ENCODE data around the gene NSUN5. TPM values are rescaled to one million over a fixed set of nuclear protein-coding genes. Genes with fewer than 3 reads are reported as not detected.

NSUN5 gene
- total RNA-seq, 1 donor from 2014 or later: 36.8 TPM

GRCh38 chr7:73345538-73345937 is 36.9 kb upstream of the NSUN5 start:
- Mint-ChIP-seq H3K9me3 (ENCODE audit: low read depth) (no peaks in the 10 kb centered on the region), H3K4me1 (ENCODE audit: low read depth) (peaks cover 33% of the 10 kb centered on the region), H3K36me3 (ENCODE audit: insufficient read depth) (no peaks in the 10 kb centered on the region), H3K27me3 (no peaks in the 10 kb centered on the region), H3K4me3 (ENCODE audit: low read depth) (no peak overlapping the region), H3K27ac (peak overlapping the region; percentile 66)
- no peak for DNase-seq (ENCODE audit: low spot score, unreplicated experiment)
- no peak for TF ChIP-seq CTCF (IDR thresholded peaks at IDR 0.05; ENCODE audit: unreplicated experiment)

GRCh38 chr7:73343671-73344380 is 35.2 kb upstream of the NSUN5 start:
- no peak overlapping the region for H3K4me3 Mint-ChIP-seq (ENCODE audit: low read depth)
- no peak for DNase-seq (ENCODE audit: low spot score, unreplicated experiment)
- peaks cover 3% of the 10 kb centered on the region for H3K27me3 Mint-ChIP-seq
- H3K4me1 Mint-ChIP-seq (ENCODE audit: low read depth): peaks cover 33% of the 10 kb centered on the region
- H3K9me3 Mint-ChIP-seq (ENCODE audit: low read depth): no peaks in the 10 kb centered on the region
- no peak for TF ChIP-seq CTCF (IDR thresholded peaks at IDR 0.05; ENCODE audit: unreplicated experiment)
- no peaks in the 10 kb centered on the region for H3K36me3 Mint-ChIP-seq (ENCODE audit: insufficient read depth)
- H3K27ac Mint-ChIP-seq: peak overlapping the region; percentile 71

- no peaks in the 10 kb centered on the region for H3K36me3 Mint-ChIP-seq (ENCODE audit: insufficient read depth)
- H3K4me3 Mint-ChIP-seq (ENCODE audit: low read depth): no peak overlapping the region
- peak; percentile 53 for TF ChIP-seq CTCF (IDR thresholded peaks at IDR 0.05; ENCODE audit: unreplicated experiment)
- no peak for DNase-seq (ENCODE audit: low spot score, unreplicated experiment)
- peak overlapping the region; percentile 78 for H3K27ac Mint-ChIP-seq
- H3K27me3 Mint-ChIP-seq: peaks cover 3% of the 10 kb centered on the region
- H3K9me3 Mint-ChIP-seq (ENCODE audit: low read depth): no peaks in the 10 kb centered on the region
- H3K4me1 Mint-ChIP-seq (ENCODE audit: low read depth): peaks cover 33% of the 10 kb centered on the region
These were observed 34.0 kb upstream of the NSUN5 start for GRCh38 chr7:73342645-73343044.

- no peak for TF ChIP-seq CTCF (IDR thresholded peaks at IDR 0.05; ENCODE audit: unreplicated experiment)
- Mint-ChIP-seq H3K27me3 (peaks cover 3% of the 10 kb centered on the region), H3K4me3 (ENCODE audit: low read depth) (no peak overlapping the region), H3K36me3 (ENCODE audit: insufficient read depth) (no peaks in the 10 kb centered on the region), H3K27ac (peak overlapping the region; percentile 7), H3K9me3 (ENCODE audit: low read depth) (no peaks in the 10 kb centered on the region), H3K4me1 (ENCODE audit: low read depth) (peaks cover 34% of the 10 kb centered on the region)
- DNase-seq (ENCODE audit: low spot score, unreplicated experiment): no peak
These were observed 33.3 kb upstream of the NSUN5 start for GRCh38 chr7:73341877-73342276.

GRCh38 chr7:73340514-73340913 is 31.9 kb upstream of the NSUN5 start:
- peaks cover 3% of the 10 kb centered on the region for H3K27me3 Mint-ChIP-seq
- no peak for TF ChIP-seq CTCF (IDR thresholded peaks at IDR 0.05; ENCODE audit: unreplicated experiment)
- no peaks in the 10 kb centered on the region for H3K36me3 Mint-ChIP-seq (ENCODE audit: insufficient read depth)
- H3K9me3 Mint-ChIP-seq (ENCODE audit: low read depth): no peaks in the 10 kb centered on the region
- peak overlapping the region; percentile 80 for H3K27ac Mint-ChIP-seq
- H3K4me1 Mint-ChIP-seq (ENCODE audit: low read depth): peaks cover 31% of the 10 kb centered on the region
- DNase-seq (ENCODE audit: low spot score, unreplicated experiment): no peak
- no peak overlapping the region for H3K4me3 Mint-ChIP-seq (ENCODE audit: low read depth)

Data from progenitor cell of endocrine pancreas (in vitro differentiated cells).